Neural cell (in vitro differentiated cells): ENCODE data around the gene TMPRSS3. TPM values are rescaled to one million over a fixed set of nuclear protein-coding genes. Genes with fewer than 3 reads are reported as not detected.

ENCODE experiments used
- H2AFZ ChIP-seq: fragments of 200-600, 300-800 bp; sonication (generic), shearing (Covaris generic); 2 replicates; pipeline ENCODE4 v1.6.0; 2014; ENCODE audit warnings: low read depth, mild to moderate bottlenecking, antibody characterized with exemption, low read length, moderate library complexity
- H3F3A ChIP-seq: fragments of 200-600 bp; shearing (Covaris generic); 2 replicates; pipeline ENCODE4 v1.6.1; 2016; ENCODE audit warnings: mild to moderate bottlenecking, moderate library complexity, mixed read lengths, antibody characterized with exemption, low read length; ENCODE audit not compliant: insufficient read depth, poor library complexity, severe bottlenecking
- H3K27ac ChIP-seq: fragments of 200-600, 300-800 bp; sonication (generic), shearing (Covaris generic); 2 replicates; pipeline ENCODE4 v1.5.1; 2014; ENCODE audit warnings: mild to moderate bottlenecking, low read length, moderate library complexity
- H3K27me3 ChIP-seq: fragments of 300-800, 200-600 bp; sonication (generic), shearing (Covaris generic); 2 replicates; pipeline ENCODE4 v1.6.0; 2014; ENCODE audit warnings: mild to moderate bottlenecking, low read depth, low read length, moderate library complexity; ENCODE audit not compliant: insufficient read depth
- H3K36me3 ChIP-seq: fragments of 300-800, 200-600 bp; sonication (generic), shearing (Covaris generic); 2 replicates; pipeline ENCODE4 v1.5.1; 2014; ENCODE audit warnings: mild to moderate bottlenecking, antibody characterized with exemption, low read length, moderate library complexity; ENCODE audit not compliant: insufficient read depth
- H3K4me2 ChIP-seq: fragments of 300-800, 200-600 bp; sonication (generic), shearing (Covaris generic); 2 replicates; pipeline ENCODE4 v1.6.0; 2014; ENCODE audit warnings: mild to moderate bottlenecking, low read length
- H3K4me3 ChIP-seq: fragments of 300-800, 200-600 bp; sonication (generic), shearing (Covaris generic); 2 replicates; pipeline ENCODE4 v1.5.1; 2014; ENCODE audit warnings: mild to moderate bottlenecking, low read length, moderate library complexity
- H3K79me2 ChIP-seq: fragments of 200-600 bp; shearing (Covaris generic); replicated peaks from 2 replicates; pipeline ENCODE4 v1.6.0; 2014; ENCODE audit warnings: mild to moderate bottlenecking, low read length, moderate library complexity; ENCODE audit not compliant: insufficient read depth
- H3K9ac ChIP-seq: fragments of 300-800, 200-600 bp; sonication (generic), shearing (Covaris generic); 2 replicates; pipeline ENCODE4 v1.6.1; 2016; ENCODE audit warnings: mild to moderate bottlenecking, low read length, mixed read lengths
- H3K9me2 ChIP-seq: fragments of 200-600 bp; shearing (Covaris generic); 2 replicates; pipeline ENCODE4 v1.6.1; 2016; ENCODE audit warnings: mild to moderate bottlenecking, low read length, mixed read lengths; ENCODE audit not compliant: insufficient read depth
- H3K9me3 ChIP-seq: fragments of 200-600, 300-800 bp; sonication (generic), shearing (Covaris generic); 2 replicates; pipeline ENCODE4 v1.6.1; 2016; ENCODE audit warnings: mild to moderate bottlenecking, mixed run types, low read length, moderate library complexity, mixed read lengths
- H4K20me1 ChIP-seq: fragments of 200-600 bp; shearing (Covaris generic); 2 replicates; pipeline ENCODE4 v1.6.1; 2016; ENCODE audit warnings: mild to moderate bottlenecking, mixed run types; ENCODE audit not compliant: insufficient read depth
- CTCF ChIP-seq: fragments of 450-650 bp; IDR thresholded peaks from 2 replicates; pipeline ENCODE4 v1.5.1; 2014; ENCODE audit warnings: antibody characterized with exemption, mild to moderate bottlenecking, moderate library complexity; ENCODE audit not compliant: poor library complexity, severe bottlenecking
- EP300 ChIP-seq: fragments of 450-650 bp; conservative IDR thresholded peaks from 2 replicates; pipeline ENCODE4 v1.6.1; 2014; ENCODE audit warnings: antibody characterized with exemption, mild to moderate bottlenecking, moderate library complexity; ENCODE audit not compliant: poor library complexity, severe bottlenecking
- MXI1 ChIP-seq: fragments of 450-650 bp; conservative IDR thresholded peaks from 2 replicates; pipeline ENCODE4 v1.6.1; 2014; ENCODE audit warnings: antibody characterized with exemption, mild to moderate bottlenecking; ENCODE audit not compliant: poor library complexity, severe bottlenecking
- POLR2AphosphoS5 ChIP-seq: IDR thresholded peaks from 2 replicates; pipeline ENCODE4 v1.6.1; 2012
- RAD21 ChIP-seq: fragments of 450-650 bp; conservative IDR thresholded peaks from 2 replicates; pipeline ENCODE4 v1.6.1; 2014; ENCODE audit warnings: antibody characterized with exemption, mild to moderate bottlenecking, moderate library complexity
- SMC3 ChIP-seq: fragments of 450-650 bp; conservative IDR thresholded peaks from 2 replicates; pipeline ENCODE4 v1.6.1; 2014; ENCODE audit warnings: antibody characterized with exemption, mild to moderate bottlenecking, moderate library complexity; ENCODE audit not compliant: poor library complexity
- polyA plus RNA-seq: library from polyadenylated mRNA; depleted of rRNA; stranded (reverse); fragments of >200 nt; gene quantifications from 2 replicates; pipeline ENCODE4 v1.2.3, GENCODE V29; 2014
- TF ChIP-seq, protein P1 (sequence below): IDR thresholded peaks from 2 replicates; pipeline ENCODE4 v1.6.1; 2012; ENCODE audit warnings: borderline replicate concordance

Gene TMPRSS3
- polyA plus RNA-seq, 1 donor from 2014 or later = 0.12 TPM

GRCh38 chr21:42377211-42377950 is 18.5 kb downstream of the TMPRSS3 start:
- no peak overlapping the region for H3K27ac ChIP-seq
- no peaks in the 10 kb centered on the region for H4K20me1 ChIP-seq
- H3K79me2 ChIP-seq = no peaks in the 10 kb centered on the region
- no peak overlapping the region for H3K4me2 ChIP-seq
- no peaks in the 10 kb centered on the region for H3F3A ChIP-seq
- no peak overlapping the region for H3K9ac ChIP-seq
- H3K9me3 ChIP-seq = no peaks in the 10 kb centered on the region
- H3K27me3 ChIP-seq = no peaks in the 10 kb centered on the region
- TF ChIP-seq MXI1 = no peak
- TF ChIP-seq SMC3 = no peak
- TF ChIP-seq CTCF = no peak
- TF ChIP-seq EP300 = no peak
- TF ChIP-seq POLR2AphosphoS5 = no peak
- H3K4me3 ChIP-seq = no peak overlapping the region
- H3K36me3 ChIP-seq = no peaks in the 10 kb centered on the region
- H3K9me2 ChIP-seq = no peaks in the 10 kb centered on the region
- H2AFZ ChIP-seq = no peak overlapping the region

DNA sequence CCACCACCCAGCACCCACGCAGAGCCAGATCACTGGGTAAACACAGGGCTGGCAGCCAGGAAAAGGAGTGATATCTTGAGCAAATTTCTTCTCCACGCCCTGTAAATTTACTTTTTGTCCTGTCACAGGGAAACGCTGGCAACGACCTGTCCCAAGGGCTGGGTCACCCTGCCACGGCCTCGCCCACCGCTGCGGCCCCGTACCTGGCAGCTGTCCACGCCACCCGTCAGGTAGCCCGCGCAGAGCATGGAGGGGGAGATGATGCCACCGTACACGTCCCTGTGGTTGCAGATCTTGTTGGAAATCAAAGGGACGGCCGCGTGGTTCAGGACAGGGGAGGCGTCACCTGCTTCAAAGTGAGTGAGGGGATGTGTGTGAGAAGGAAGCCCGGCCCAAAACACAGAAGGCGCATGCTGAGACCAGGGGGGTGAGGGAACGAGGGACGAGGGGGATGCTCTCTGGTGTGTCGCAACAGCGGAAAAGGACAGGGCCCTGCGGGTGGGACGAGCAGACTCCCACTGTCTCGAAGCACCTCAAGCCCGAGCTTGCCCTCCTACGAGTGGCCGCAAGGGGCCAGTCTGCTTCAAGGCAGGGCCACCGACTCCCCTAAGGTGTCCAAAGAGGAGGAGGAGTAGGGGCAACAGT is 19.4 kb downstream of the TMPRSS3 start:
- no peak overlapping the region for H3K4me3 ChIP-seq
- H3K9ac ChIP-seq = no peak overlapping the region
- no peak overlapping the region for H2AFZ ChIP-seq
- no peaks in the 10 kb centered on the region for H3F3A ChIP-seq
- H3K36me3 ChIP-seq = no peaks in the 10 kb centered on the region
- H3K79me2 ChIP-seq = no peaks in the 10 kb centered on the region
- no peaks in the 10 kb centered on the region for H4K20me1 ChIP-seq
- no peaks in the 10 kb centered on the region for H3K9me2 ChIP-seq
- no peak overlapping the region for H3K27ac ChIP-seq
- no peaks in the 10 kb centered on the region for H3K27me3 ChIP-seq
- no peaks in the 10 kb centered on the region for H3K9me3 ChIP-seq
- TF ChIP-seq SMC3 = no peak
- TF ChIP-seq, protein P1, sequence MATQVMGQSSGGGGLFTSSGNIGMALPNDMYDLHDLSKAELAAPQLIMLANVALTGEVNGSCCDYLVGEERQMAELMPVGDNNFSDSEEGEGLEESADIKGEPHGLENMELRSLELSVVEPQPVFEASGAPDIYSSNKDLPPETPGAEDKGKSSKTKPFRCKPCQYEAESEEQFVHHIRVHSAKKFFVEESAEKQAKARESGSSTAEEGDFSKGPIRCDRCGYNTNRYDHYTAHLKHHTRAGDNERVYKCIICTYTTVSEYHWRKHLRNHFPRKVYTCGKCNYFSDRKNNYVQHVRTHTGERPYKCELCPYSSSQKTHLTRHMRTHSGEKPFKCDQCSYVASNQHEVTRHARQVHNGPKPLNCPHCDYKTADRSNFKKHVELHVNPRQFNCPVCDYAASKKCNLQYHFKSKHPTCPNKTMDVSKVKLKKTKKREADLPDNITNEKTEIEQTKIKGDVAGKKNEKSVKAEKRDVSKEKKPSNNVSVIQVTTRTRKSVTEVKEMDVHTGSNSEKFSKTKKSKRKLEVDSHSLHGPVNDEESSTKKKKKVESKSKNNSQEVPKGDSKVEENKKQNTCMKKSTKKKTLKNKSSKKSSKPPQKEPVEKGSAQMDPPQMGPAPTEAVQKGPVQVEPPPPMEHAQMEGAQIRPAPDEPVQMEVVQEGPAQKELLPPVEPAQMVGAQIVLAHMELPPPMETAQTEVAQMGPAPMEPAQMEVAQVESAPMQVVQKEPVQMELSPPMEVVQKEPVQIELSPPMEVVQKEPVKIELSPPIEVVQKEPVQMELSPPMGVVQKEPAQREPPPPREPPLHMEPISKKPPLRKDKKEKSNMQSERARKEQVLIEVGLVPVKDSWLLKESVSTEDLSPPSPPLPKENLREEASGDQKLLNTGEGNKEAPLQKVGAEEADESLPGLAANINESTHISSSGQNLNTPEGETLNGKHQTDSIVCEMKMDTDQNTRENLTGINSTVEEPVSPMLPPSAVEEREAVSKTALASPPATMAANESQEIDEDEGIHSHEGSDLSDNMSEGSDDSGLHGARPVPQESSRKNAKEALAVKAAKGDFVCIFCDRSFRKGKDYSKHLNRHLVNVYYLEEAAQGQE = no peak
- TF ChIP-seq EP300 = no peak
- TF ChIP-seq RAD21 = no peak
- no peak for TF ChIP-seq MXI1
- no peak overlapping the region for H3K4me2 ChIP-seq
